PC-9 (cell line): Measurements from ENCODE around the gene TGFBR1. TPM values are rescaled to one million over a fixed set of nuclear protein-coding genes. Genes with fewer than 3 reads are reported as not detected.

Experiments
- BruUV-seq: library from RNA; stranded (reverse); fragments of 400-500 nt; replicated peaks from 2 replicates; lab custom pipeline; 2021; lab: Mats Ljungman, UMichigan
- CTCF ChIA-PET: fragments of 300-600 bp; sonication (Branson Sonifier 250); formaldehyde crosslinking; loops from one replicate; lab custom pipeline; 2022; ENCODE audit warnings: antibody characterized with exemption; lab: Charles Lee
- POLR2A ChIA-PET: fragments of 300-600 bp; sonication (Branson Sonifier 250); formaldehyde crosslinking; loops from one replicate; lab custom pipeline; 2022; ENCODE audit warnings: antibody characterized with exemption; ENCODE audit not compliant: unreplicated experiment; lab: Charles Lee
- DNase-seq, 2 experiments: peaks; one replicate each; pipeline versions ENCODE4 v3.0.0 to v3.0.0-alpha.2; 2015 to 2022; ENCODE audit warnings: mixed read lengths in 1 of 2
- H2AFZ ChIP-seq: fragments of 200-600 bp; sonication (generic); 2 replicates; pipeline ENCODE4 v1.8.1; 2017; ENCODE audit warnings: antibody characterized with exemption
- H3F3A ChIP-seq: fragments of 200-600 bp; sonication (generic); 2 replicates; pipeline ENCODE4 v1.8.1; 2017; ENCODE audit warnings: antibody characterized with exemption, mild to moderate bottlenecking, low read depth; ENCODE audit not compliant: insufficient read depth
- H3K27ac ChIP-seq: fragments of 200-600 bp; sonication (generic); 2 replicates; pipeline ENCODE4 v1.6.1; 2016; ENCODE audit warnings: mixed run types
- H3K27me3 ChIP-seq: fragments of 200-600 bp; sonication (generic); 2 replicates; pipeline ENCODE4 v1.6.1; 2016; ENCODE audit warnings: low read depth, mixed run types; ENCODE audit not compliant: insufficient read depth
- H3K36me3 ChIP-seq: fragments of 200-600 bp; sonication (generic); 2 replicates; pipeline ENCODE4 v1.6.1; 2016; ENCODE audit warnings: low read depth, mixed run types
- H3K4me1 ChIP-seq: fragments of 200-600 bp; sonication (generic); replicated peaks from 2 replicates; pipeline ENCODE4 v1.6.1; 2016; ENCODE audit warnings: mixed run types; ENCODE audit not compliant: insufficient read depth
- H3K4me2 ChIP-seq: fragments of 200-600 bp; sonication (generic); 2 replicates; pipeline ENCODE4 v1.6.1; 2017; ENCODE audit warnings: mixed run types
- H3K4me3 ChIP-seq: fragments of 200-600 bp; sonication (generic); 2 replicates; pipeline ENCODE4 v1.6.1; 2016; ENCODE audit warnings: mixed run types
- H3K79me2 ChIP-seq: fragments of 200-600 bp; sonication (generic); 2 replicates; pipeline ENCODE4 v1.6.1; 2017; ENCODE audit warnings: low read depth, mixed run types
- H3K9me2 ChIP-seq: fragments of 200-600 bp; sonication (generic); 2 replicates; pipeline ENCODE4 v1.8.1; 2017; ENCODE audit warnings: mild to moderate bottlenecking; ENCODE audit not compliant: insufficient read depth
- H3K9me3 ChIP-seq: fragments of 200-600 bp; sonication (generic); 2 replicates; pipeline ENCODE4 v1.8.1; 2016; ENCODE audit warnings: low read depth; ENCODE audit not compliant: insufficient read depth
- H4K20me1 ChIP-seq: fragments of 200-600 bp; sonication (generic); 2 replicates; pipeline ENCODE4 v1.8.1; 2017; ENCODE audit not compliant: insufficient read depth
- CTCF ChIP-seq: fragments of 200-600 bp; sonication (generic); conservative IDR thresholded peaks from 2 replicates; pipeline ENCODE4 v1.6.1; 2017; ENCODE audit warnings: mixed run types, antibody characterized with exemption, mild to moderate bottlenecking, moderate library complexity
- EZH2 ChIP-seq: fragments of 200-600 bp; sonication (generic); IDR thresholded peaks from 2 replicates; pipeline ENCODE4 v1.8.0; 2017; ENCODE audit warnings: antibody characterized with exemption, low read depth
- intact Hi-C: fragments of 100-400 bp; cut with micrococcal nuclease; formaldehyde crosslinking; loops from one replicate; pipeline ENCODE4 v1.10.0; 2022; ENCODE audit not compliant: unreplicated experiment
- total RNA-seq: library from RNA; stranded (reverse); gene quantifications from 2 replicates; pipeline ENCODE4 v1.2.3, GENCODE V29; 2021

The TGFBR1 gene
- total RNA-seq, 1 experiment from 2014 or later: 18.3 TPM

GRCh38 chr9:99173570-99174504 is 68.9 kb downstream of the TGFBR1 start:
- Histone ChIP-seq H3F3A (no peaks in the 10 kb centered on the region), H3K9me2 (no peaks in the 10 kb centered on the region), H3K27ac (no peak overlapping the region), H4K20me1 (no peaks in the 10 kb centered on the region), H3K79me2 (no peaks in the 10 kb centered on the region), H3K4me3 (no peak overlapping the region), H3K4me1 (no peaks in the 10 kb centered on the region), H3K4me2 (no peak overlapping the region), H3K36me3 (no peaks in the 10 kb centered on the region), H3K27me3 (no peaks in the 10 kb centered on the region), H2AFZ (no peak overlapping the region), H3K9me3 (no peaks in the 10 kb centered on the region)
- ChIA-PET CTCF (no interaction called here), POLR2A (interaction anchor here (0.7 kb wide), 1 partner anchor 371 kb away, joined by 6 read pairs; no protein-coding TSS in a partner anchor)
- intact Hi-C loops: no loop called here
- TF ChIP-seq EZH2 (no peak), CTCF (no peak)
- BruUV-seq: no TSS peak
- no peak for DNase-seq

- H3K4me2 ChIP-seq: no peak overlapping the region
- H3F3A ChIP-seq: no peaks in the 10 kb centered on the region
- H3K4me3 ChIP-seq: no peak overlapping the region
- H3K27me3 ChIP-seq: no peaks in the 10 kb centered on the region
- H3K79me2 ChIP-seq: no peaks in the 10 kb centered on the region
- no peak overlapping the region for H3K27ac ChIP-seq
- no peaks in the 10 kb centered on the region for H3K9me3 ChIP-seq
- BruUV-seq: no TSS peak
- no peaks in the 10 kb centered on the region for H3K4me1 ChIP-seq
- H2AFZ ChIP-seq: no peak overlapping the region
- ChIA-PET CTCF (no interaction called here), POLR2A (no interaction called here)
- H3K36me3 ChIP-seq: no peaks in the 10 kb centered on the region
- no peaks in the 10 kb centered on the region for H4K20me1 ChIP-seq
- intact Hi-C loops: no loop called here
- no peak for DNase-seq
- H3K9me2 ChIP-seq: no peaks in the 10 kb centered on the region
- TF ChIP-seq CTCF: no peak
- no peak for TF ChIP-seq EZH2
Measured at GRCh38 chr9:99176527-99177013, 71.7 kb downstream of the TGFBR1 start.

- Histone ChIP-seq H3F3A (no peaks in the 10 kb centered on the region), H3K9me3 (no peaks in the 10 kb centered on the region), H3K27me3 (no peaks in the 10 kb centered on the region), H2AFZ (no peak overlapping the region), H3K4me3 (no peak overlapping the region), H3K4me2 (no peak overlapping the region), H3K79me2 (no peaks in the 10 kb centered on the region), H3K9me2 (no peaks in the 10 kb centered on the region), H3K36me3 (no peaks in the 10 kb centered on the region), H3K27ac (no peak overlapping the region), H4K20me1 (no peaks in the 10 kb centered on the region), H3K4me1 (no peaks in the 10 kb centered on the region)
- TF ChIP-seq CTCF: no peak
- TF ChIP-seq EZH2: no peak
- intact Hi-C loops: no loop called here
- ChIA-PET POLR2A (no interaction called here), CTCF (no interaction called here)
- DNase-seq: no peak
- no TSS peak for BruUV-seq
Measured at GRCh38 chr9:99177576-99178366, 72.9 kb downstream of the TGFBR1 start.
